AML-193 (cell line): ENCODE data around the gene SERPINI1.

Experiments
- DNase-seq, 2 experiments: peaks; one replicate each; lab custom pipeline; 2025; lab: John Stamatoyannopoulos, UW

The SERPINI1 gene

DNA sequence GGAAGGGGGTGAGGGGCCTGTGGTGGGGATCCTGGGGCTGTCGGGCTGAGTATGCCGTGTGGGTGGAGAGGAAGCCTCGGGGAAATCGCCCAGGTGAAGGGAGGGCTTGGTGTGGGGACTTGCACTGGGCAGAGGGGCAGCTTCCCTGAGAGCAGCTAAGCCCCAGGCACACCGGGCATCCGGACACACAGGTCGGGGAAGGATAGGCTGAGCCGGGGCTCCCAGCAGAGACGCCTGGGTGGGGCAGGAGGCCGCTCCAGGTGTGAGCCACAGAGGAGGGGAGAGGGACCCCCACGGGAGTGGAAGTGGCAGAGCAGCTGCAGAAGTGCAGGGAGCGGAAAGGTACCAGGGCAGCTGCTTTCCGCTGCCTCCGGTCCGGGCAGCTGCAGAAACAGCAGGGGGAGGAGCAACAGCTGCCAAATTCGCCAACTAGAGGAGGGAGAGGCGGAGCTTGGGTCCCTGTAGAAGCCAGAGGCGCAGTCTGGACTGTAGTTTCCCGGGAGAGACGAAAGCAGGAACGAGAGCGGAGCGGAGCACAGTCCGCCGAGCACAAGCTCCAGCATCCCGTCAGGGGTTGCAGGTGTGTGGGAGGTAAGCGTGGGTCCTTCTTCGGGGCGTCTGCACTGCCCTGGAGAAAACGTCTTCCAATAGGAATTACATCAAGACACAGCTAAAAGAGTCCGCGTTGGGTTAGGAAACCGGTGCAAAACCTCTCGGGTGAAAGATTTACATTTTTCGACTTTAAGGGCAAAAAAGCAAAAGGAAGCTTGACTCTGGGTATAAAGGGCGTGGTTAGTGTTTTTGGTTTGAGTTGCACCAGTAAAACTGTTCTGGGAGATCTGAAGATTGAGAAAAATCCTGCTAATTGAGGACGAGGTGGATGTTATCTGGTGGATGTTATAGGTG is at the start of gene SERPINI1:
Gene SERPINI1, plus strand, starts transcription at position 489 of the 906 bp plus-strand sequence. CDS start 53,408 bp downstream, outside the sequence.
- DNase-seq = peak; percentile 93 to 96

DNA sequence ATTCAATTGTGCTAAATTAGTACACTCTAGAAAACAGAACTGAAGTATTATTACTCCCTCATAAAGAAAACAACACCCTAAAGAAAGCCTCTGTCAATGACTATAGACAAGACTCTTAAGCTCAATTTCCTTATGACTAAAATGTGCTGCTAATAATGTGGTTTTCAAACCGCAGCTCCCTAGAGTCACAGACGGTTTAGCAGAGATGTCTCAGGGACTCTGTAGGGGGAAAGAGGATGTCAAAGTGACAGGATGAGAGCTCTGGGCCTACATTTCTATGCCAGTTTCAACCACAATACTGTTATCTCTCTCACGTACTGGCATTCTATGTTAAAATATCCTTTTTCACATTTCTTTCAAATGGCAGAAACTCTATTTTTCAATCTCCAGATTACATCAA is 44.2 kb upstream of the SERPINI1 start:
- peak; percentile 58 to 66 for DNase-seq

GRCh38 chr3:167694121-167694520 is 41.4 kb upstream of the SERPINI1 start:
- no peak for DNase-seq

DNA sequence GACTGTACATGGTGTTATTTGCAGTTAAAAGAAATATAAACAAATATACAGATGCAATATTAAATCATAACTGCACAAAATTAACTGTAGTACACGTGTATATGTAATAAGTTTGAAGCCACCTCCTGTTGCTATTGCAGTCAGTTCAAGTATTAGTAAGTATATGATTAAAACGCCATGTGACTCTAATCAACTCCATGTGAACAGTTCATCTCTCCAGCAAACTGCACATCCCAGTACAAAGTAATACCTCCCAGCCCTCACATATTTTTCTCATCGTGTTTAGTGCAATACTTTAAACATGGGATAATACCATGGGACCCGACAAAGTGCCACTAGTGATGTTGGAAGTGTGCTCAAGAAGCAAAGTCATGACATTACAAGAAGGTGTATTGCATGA is 35.5 kb upstream of the SERPINI1 start:
- DNase-seq = no peak

DNA sequence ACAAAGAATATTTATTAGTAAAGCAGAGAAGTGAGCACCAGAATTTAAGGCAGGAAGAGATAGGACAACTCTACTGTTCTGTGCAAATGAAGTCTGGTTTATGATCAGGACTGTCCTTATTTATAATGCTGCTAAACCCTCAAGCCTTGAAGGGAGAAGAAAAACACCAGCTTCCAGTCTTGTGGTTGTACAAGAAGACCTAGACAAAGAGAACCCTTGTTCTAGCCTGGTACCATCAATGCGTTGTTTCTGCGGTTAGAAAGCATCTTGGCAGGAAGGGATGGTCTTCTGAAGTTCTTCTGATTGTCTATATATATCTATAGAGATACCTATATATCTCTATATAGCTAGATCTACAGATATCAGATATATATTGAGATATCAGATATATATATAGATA is 34.6 kb upstream of the SERPINI1 start:
- DNase-seq = no peak

- no peak for DNase-seq
Observed at GRCh38 chr3:167705840-167706239, 29.7 kb upstream of the SERPINI1 start.

DNA sequence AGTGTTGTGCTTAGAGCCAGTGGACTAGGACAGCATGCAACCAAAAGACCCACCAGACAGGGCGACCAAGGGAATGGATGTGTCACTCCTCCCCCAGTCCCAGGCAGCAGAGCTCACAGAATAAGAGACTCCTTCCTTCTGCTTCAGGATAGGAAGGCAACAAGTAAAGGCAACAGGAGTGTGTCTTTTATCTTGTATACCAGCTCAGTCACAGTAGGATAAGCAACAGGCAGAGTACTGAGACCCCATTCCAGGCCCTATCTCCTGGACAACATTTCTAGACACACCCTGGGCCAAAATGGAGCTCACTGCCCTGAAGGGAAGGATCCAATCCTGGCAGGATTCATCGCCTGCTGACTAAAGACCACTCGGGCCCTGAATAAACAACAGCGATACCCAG is 25.8 kb upstream of the SERPINI1 start:
- no peak for DNase-seq

GRCh38 chr3:167710552-167710951 is 25.0 kb upstream of the SERPINI1 start:
- no peak for DNase-seq

DNA sequence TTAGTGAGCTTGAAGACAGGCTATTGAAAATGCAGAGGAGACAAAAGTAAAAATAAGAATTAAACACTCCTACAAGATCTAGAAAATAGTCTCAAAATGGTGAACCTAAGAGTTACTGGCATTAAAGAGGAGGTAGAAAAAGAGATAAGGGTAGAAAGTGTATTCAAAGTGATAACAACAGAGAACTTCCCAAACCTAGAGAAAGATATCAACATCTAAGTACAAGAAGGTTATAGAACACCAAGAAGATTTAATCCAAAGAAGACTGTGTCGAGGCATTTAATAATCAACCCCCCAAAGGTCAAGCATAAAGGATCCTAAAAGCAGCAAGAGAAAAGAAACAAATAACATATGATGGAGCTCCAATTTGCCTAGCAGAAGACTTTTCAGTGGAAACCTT is 24.1 kb upstream of the SERPINI1 start:
- no peak for DNase-seq

GRCh38 chr3:167712445-167712844 is 23.1 kb upstream of the SERPINI1 start:
- DNase-seq = no peak

GRCh38 chr3:167714871-167715270 is 20.6 kb upstream of the SERPINI1 start:
- DNase-seq = no peak

- DNase-seq = no peak
Observed at GRCh38 chr3:167716920-167717319, 18.6 kb upstream of the SERPINI1 start.

- DNase-seq = no peak
Observed at GRCh38 chr3:167718582-167718981, 16.9 kb upstream of the SERPINI1 start.

DNA sequence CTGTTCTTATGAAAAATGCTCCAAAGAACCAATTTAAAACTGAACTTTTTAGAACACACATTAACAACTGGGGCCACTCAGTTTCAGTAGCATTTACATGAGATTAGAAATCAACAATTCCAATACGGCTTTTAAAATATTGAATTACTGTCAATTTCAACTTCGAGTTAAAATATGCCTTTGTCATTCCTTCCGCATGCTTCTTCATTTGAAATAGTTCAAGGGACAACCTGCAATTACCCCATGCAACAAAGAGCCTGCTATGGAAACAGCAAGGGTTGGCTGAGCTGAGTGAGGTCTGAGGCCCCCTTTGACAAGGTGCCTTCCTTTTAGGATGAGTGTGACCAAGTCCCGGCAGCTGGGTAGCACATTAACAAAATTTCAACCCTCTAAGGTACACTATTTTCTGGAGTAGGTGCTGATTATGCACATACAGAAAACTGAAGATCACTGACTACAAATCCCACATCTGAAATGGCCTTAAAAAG is 12.5 kb upstream of the SERPINI1 start:
- DNase-seq = no peak

- no peak for DNase-seq
Observed at GRCh38 chr3:167723872-167724271, 11.6 kb upstream of the SERPINI1 start.

GRCh38 chr3:167728176-167728575 is 7.3 kb upstream of the SERPINI1 start:
- DNase-seq = no peak

DNA sequence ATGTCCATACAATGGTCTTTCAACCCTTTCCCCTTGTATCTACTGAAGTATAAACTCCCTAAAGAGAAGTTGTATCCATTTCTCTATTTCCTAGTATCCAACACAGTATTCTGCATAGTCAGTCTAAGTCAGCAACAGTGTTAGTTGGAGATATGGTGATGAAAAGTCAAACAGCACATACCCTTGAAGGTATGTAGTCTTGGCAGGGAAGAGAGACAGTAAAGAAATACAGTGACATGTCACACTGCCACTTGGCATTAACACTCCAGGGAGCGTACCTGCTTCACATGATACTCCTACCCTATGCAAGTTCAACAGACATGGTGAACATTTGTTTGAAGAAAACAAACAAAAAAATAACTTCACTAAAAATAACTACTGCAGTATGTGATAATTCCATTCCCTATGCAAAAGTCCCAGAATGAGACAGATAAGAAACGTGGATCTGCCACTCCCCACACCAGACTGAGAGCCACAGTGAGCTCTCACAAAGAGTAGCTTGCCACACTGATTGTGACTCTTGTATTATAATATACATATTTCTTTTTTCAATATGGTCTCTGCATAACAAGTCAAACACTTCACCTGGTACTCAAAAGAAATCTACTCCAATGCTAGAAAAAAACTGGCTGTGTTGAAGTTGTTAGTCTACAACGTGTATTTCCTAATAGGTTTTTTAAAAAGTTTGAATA is 6.7 kb upstream of the SERPINI1 start:
- no peak for DNase-seq

DNA sequence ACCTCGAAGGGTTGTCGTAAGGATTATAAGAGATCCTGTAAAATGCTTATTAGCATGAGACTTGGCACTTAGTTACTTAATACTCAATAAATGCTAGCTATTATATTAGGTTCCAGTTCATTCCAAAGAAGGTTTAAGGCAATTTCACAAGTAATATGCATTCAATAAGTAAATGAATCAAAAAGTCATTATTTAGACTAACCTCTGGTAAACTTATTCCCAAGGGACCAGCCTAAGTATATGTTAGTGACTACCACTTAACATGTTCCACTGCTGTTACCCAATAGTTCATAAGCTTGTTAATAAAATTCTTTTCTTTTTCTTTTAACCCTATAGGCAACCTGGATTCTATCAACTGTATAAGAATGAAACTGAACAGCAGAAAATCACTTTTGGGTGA is 5.9 kb upstream of the SERPINI1 start:
- no peak for DNase-seq

DNA sequence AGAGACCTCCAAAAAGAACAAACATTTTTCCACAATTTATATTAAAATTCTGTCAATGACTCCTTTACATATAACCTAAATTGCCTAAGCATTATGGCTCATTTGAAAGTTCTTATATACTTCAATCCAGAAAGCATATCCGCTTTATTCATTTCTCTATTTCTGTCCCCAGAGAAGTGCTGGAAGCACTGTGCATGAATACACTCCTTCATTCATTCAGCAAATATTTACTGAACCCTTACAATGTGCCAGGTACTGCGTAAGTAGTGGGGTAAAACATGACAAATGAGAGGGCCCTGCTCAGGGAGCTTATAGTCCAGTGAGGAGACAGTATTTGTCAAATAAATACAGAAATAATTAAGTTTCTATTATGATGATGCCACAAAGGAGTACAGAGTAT is 4.1 kb upstream of the SERPINI1 start:
- no peak for DNase-seq

DNA sequence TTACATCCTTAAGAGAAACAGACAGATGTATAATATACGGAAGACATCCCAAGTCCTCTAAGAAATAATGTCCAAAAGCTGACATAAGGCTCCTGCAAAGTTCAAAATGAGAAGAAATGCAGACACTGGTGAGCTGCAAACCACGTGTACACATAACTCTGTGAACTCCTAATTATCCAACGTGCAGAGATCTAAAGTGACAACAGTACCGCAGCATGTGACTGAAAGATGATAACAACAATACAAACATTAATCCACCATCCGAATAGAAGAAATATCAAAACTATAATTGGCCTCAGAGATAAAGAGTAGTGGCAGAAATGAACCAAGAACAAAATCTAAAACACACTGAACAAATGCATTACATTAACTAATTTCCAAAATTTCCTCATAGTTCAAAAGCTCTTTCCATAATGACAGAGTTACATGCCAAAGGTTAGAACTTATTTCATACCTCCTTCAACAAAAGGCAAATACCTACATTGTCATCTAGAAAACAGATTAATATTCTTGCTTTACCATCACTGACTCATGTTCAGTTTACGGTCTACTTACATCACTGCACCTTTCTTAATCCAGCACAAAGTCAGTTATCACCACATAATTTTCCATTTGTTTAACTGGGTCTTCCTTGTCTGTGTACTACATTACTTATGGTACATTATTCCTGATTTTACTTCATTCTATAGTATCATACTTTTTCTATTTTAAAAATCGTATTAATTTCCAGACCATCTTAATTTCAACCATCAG is 3.0 kb upstream of the SERPINI1 start:
- no peak for DNase-seq

GRCh38 chr3:167733961-167734497 is 1.5 kb upstream of the SERPINI1 start:
- peak; percentile 54 to 67 for DNase-seq
